Caco-2 (cell line): ENCODE results near the gene SCN9A. TPM values are rescaled to one million over a fixed set of nuclear protein-coding genes. Genes with fewer than 3 reads are reported as not detected.

Source experiments
- BruUV-seq: library from RNA; stranded (reverse); fragments of 400-500 nt; replicated peaks from 2 replicates; lab custom pipeline; 2021; lab: Mats Ljungman, UMichigan
- CTCF ChIA-PET: fragments of 300-600 bp; sonication (Branson Sonifier 250); formaldehyde crosslinking; loops from one replicate; lab custom pipeline; 2022; ENCODE audit warnings: antibody characterized with exemption; lab: Charles Lee
- POLR2A ChIA-PET: fragments of 300-600 bp; sonication (Branson Sonifier 250); formaldehyde crosslinking; loops from one replicate; lab custom pipeline; 2022; ENCODE audit warnings: antibody characterized with exemption; lab: Charles Lee
- DNase-seq, 2 experiments: peaks; one replicate each; pipeline versions ENCODE4 v3.0.0 to v3.0.0-alpha.2; 2020 to 2022
- H3K27me3 ChIP-seq: replicated peaks from 2 replicates; pipeline ENCODE4 v1.6.0; 2011; ENCODE audit warnings: low read length; ENCODE audit not compliant: control insufficient read depth, insufficient read depth
- H3K36me3 ChIP-seq: 2 replicates; pipeline ENCODE4 v1.5.1; 2011; ENCODE audit warnings: low read length; ENCODE audit not compliant: control insufficient read depth, insufficient read depth
- H3K4me1 ChIP-seq: fragments of 250-450 bp; sonication (Bioruptor Pico); 2 replicates; pipeline ENCODE4 v1.5.1; 2020; ENCODE audit warnings: mild to moderate bottlenecking
- H3K4me3 ChIP-seq: 2 replicates; pipeline ENCODE4 v1.5.1; 2011; ENCODE audit warnings: low read depth, mild to moderate bottlenecking, control low read depth, low read length
- H3K9me3 ChIP-seq: fragments of 250-450 bp; sonication (Bioruptor Pico); 2 replicates; pipeline ENCODE4 v1.5.1; 2020; ENCODE audit warnings: mild to moderate bottlenecking, moderate library complexity
- H3K27ac Mint-ChIP-seq: one replicate; pipeline ENCODE4 v1.8.0; 2022; ENCODE audit warnings: mixed read lengths; ENCODE audit not compliant: unreplicated experiment
- H3K27me3 Mint-ChIP-seq: one replicate; pipeline ENCODE4 v1.8.0; 2022; ENCODE audit warnings: mixed read lengths; ENCODE audit not compliant: insufficient read depth, unreplicated experiment
- H3K36me3 Mint-ChIP-seq: one replicate; pipeline ENCODE4 v1.8.0; 2022; ENCODE audit warnings: mild to moderate bottlenecking, mixed read lengths; ENCODE audit not compliant: insufficient read depth, unreplicated experiment
- H3K4me1 Mint-ChIP-seq: one replicate; pipeline ENCODE4 v1.8.0; 2022; ENCODE audit warnings: low read depth, mixed read lengths; ENCODE audit not compliant: unreplicated experiment
- H3K4me3 Mint-ChIP-seq: one replicate; pipeline ENCODE4 v1.8.0; 2022; ENCODE audit warnings: mild to moderate bottlenecking, moderate library complexity, mixed read lengths; ENCODE audit not compliant: unreplicated experiment
- H3K9me3 Mint-ChIP-seq: one replicate; pipeline ENCODE4 v1.8.0; 2022; ENCODE audit warnings: mixed read lengths; ENCODE audit not compliant: unreplicated experiment
- CTCF ChIP-seq, 2 experiments: fragments of 200-600 bp in 1 of 2; IDR thresholded peaks; 1 replicate in 1 of 2; 2 replicates in 1 of 2; pipeline versions ENCODE4 v1.5.1 to v1.8.0; 2011 to 2022; ENCODE audit warnings: antibody characterized with exemption in 1 of 2, control low read depth in 1 of 2, inconsistent platforms in 1 of 2, low read depth in 1 of 2, low read length in 1 of 2, mild to moderate bottlenecking in 1 of 2, moderate library complexity in 1 of 2; ENCODE audit not compliant: insufficient read depth in 1 of 2, severe bottlenecking in 1 of 2, unreplicated experiment in 1 of 2
- intact Hi-C: fragments of 100-400 bp; cut with micrococcal nuclease; formaldehyde crosslinking; loops from one replicate; pipeline ENCODE4 v1.10.0; 2022; ENCODE audit not compliant: unreplicated experiment
- total RNA-seq: library from RNA; stranded (reverse); gene quantifications from 2 replicates; pipeline ENCODE4 v1.2.3, GENCODE V29; 2022

The SCN9A gene
- total RNA-seq, 1 experiment from 2014 or later = 18.5 TPM

- H3K36me3 ChIP-seq = no peaks in the 10 kb centered on the region
- Mint-ChIP-seq H3K36me3 (no peaks in the 10 kb centered on the region), H3K4me3 (no peak overlapping the region), H3K4me1 (no peaks in the 10 kb centered on the region), H3K9me3 (no peaks in the 10 kb centered on the region), H3K27ac (no peak overlapping the region), H3K27me3 (no peaks in the 10 kb centered on the region)
- ChIA-PET POLR2A (no interaction called here), CTCF (no interaction called here)
- no peak overlapping the region for H3K4me3 ChIP-seq
- DNase-seq = no peak
- no peaks in the 10 kb centered on the region for H3K4me1 ChIP-seq
- BruUV-seq = no TSS peak
- H3K9me3 ChIP-seq = no peaks in the 10 kb centered on the region
- H3K27me3 ChIP-seq = no peaks in the 10 kb centered on the region
- intact Hi-C loops = no loop called here
- TF ChIP-seq CTCF (IDR thresholded peaks at IDR 0.05; ENCODE audit: insufficient read depth in 1 of 2, low read depth in 1 of 2, low read length in 1 of 2, severe bottlenecking in 1 of 2, unreplicated experiment in 1 of 2) = no peak
Observed at GRCh38 chr2:166242309-166242708, 133.4 kb downstream of the SCN9A start.

GRCh38 chr2:166240387-166241313 lies 135.1 kb downstream of the SCN9A start:
- ChIA-PET CTCF (no interaction called here), POLR2A (no interaction called here)
- Histone ChIP-seq H3K4me1 (no peaks in the 10 kb centered on the region), H3K36me3 (no peaks in the 10 kb centered on the region), H3K9me3 (no peaks in the 10 kb centered on the region), H3K27me3 (no peaks in the 10 kb centered on the region), H3K4me3 (no peak overlapping the region)
- no peak for TF ChIP-seq CTCF (IDR thresholded peaks at IDR 0.05; ENCODE audit: insufficient read depth in 1 of 2, low read depth in 1 of 2, low read length in 1 of 2, severe bottlenecking in 1 of 2, unreplicated experiment in 1 of 2)
- Mint-ChIP-seq H3K27ac (no peak overlapping the region), H3K9me3 (no peaks in the 10 kb centered on the region), H3K4me3 (no peak overlapping the region), H3K4me1 (no peaks in the 10 kb centered on the region), H3K27me3 (no peaks in the 10 kb centered on the region), H3K36me3 (no peaks in the 10 kb centered on the region)
- intact Hi-C loops = no loop called here
- BruUV-seq = no TSS peak
- DNase-seq = no peak

GRCh38 chr2:166239548-166239947 lies 136.2 kb downstream of the SCN9A start:
- no peaks in the 10 kb centered on the region for H3K27me3 Mint-ChIP-seq
- H3K36me3 ChIP-seq = no peaks in the 10 kb centered on the region
- CTCF ChIA-PET = no interaction called here
- no peak overlapping the region for H3K27ac Mint-ChIP-seq
- DNase-seq = no peak
- intact Hi-C loops = no loop called here
- H3K36me3 Mint-ChIP-seq = no peaks in the 10 kb centered on the region
- H3K9me3 Mint-ChIP-seq = no peaks in the 10 kb centered on the region
- H3K4me3 ChIP-seq = no peak overlapping the region
- POLR2A ChIA-PET = no interaction called here
- TF ChIP-seq CTCF (IDR thresholded peaks at IDR 0.05; ENCODE audit: insufficient read depth in 1 of 2, low read depth in 1 of 2, low read length in 1 of 2, severe bottlenecking in 1 of 2, unreplicated experiment in 1 of 2) = no peak
- H3K4me3 Mint-ChIP-seq = no peak overlapping the region
- no peaks in the 10 kb centered on the region for H3K4me1 Mint-ChIP-seq
- H3K9me3 ChIP-seq = no peaks in the 10 kb centered on the region
- no peaks in the 10 kb centered on the region for H3K4me1 ChIP-seq
- BruUV-seq = no TSS peak
- no peaks in the 10 kb centered on the region for H3K27me3 ChIP-seq
